IMR-90 (cell line): ENCODE data around the gene SCCPDH. TPM values are rescaled to one million over a fixed set of nuclear protein-coding genes. Genes with fewer than 3 reads are reported as not detected.

ENCODE experiments used
- ATAC-seq: fragments of 200-7000 bp; cut with Tn5 transposase; 2 replicates; pipeline ENCODE4 v1.9.1; 2020; ENCODE audit warnings: low read depth, mild to moderate bottlenecking, moderate library complexity
- BruUV-seq: library from RNA; stranded (reverse); fragments of 400-500 nt; replicated peaks from 2 replicates; lab custom pipeline; 2021; lab: Mats Ljungman, UMichigan
- CTCF ChIA-PET: fragments of 300-600 bp; formaldehyde crosslinking; extraction: SDS; loops from one replicate; lab custom pipeline; 2021; ENCODE audit warnings: antibody characterized with exemption; lab: Yijun Ruan, JAX
- POLR2A ChIA-PET: fragments of 300-600 bp; sonication (Branson Sonifier 250); formaldehyde crosslinking; loops from one replicate; lab custom pipeline; 2022; ENCODE audit warnings: antibody characterized with exemption; ENCODE audit not compliant: unreplicated experiment; lab: Charles Lee
- DNase-seq: peaks from one replicate; pipeline ENCODE4 v3.0.0; 2013
- H2AFZ ChIP-seq: replicated peaks from 2 replicates; pipeline ENCODE3; 2013; ENCODE audit warnings: low read length, mild to moderate bottlenecking; ENCODE audit not compliant: poor library complexity
- H2AK5ac ChIP-seq: 2 replicates; pipeline ENCODE4 v1.6.1; 2013; ENCODE audit warnings: low read depth, low read length, inconsistent platforms
- H2AK9ac ChIP-seq: replicated peaks from 2 replicates; pipeline ENCODE3; 2013; ENCODE audit warnings: mild to moderate bottlenecking, low read depth, low read length, moderate library complexity; ENCODE audit not compliant: poor library complexity
- H2BK120ac ChIP-seq: 2 replicates; pipeline ENCODE4 v1.6.1; 2013; ENCODE audit warnings: low read depth, low read length, inconsistent platforms
- H2BK15ac ChIP-seq: 3 replicates; pipeline ENCODE4 v1.6.1; 2013; ENCODE audit warnings: low read depth, low read length, inconsistent platforms
- H2BK20ac ChIP-seq: 2 replicates; pipeline ENCODE4 v1.6.1; 2013; ENCODE audit warnings: low read depth, mild to moderate bottlenecking, inconsistent platforms, low read length, moderate library complexity
- H2BK5ac ChIP-seq: 2 replicates; pipeline ENCODE4 v1.6.1; 2013; ENCODE audit warnings: mild to moderate bottlenecking, low read depth, low read length, inconsistent platforms; ENCODE audit not compliant: poor library complexity, severe bottlenecking
- H3K14ac ChIP-seq: replicated peaks from 2 replicates; pipeline ENCODE4 v1.6.1; 2013; ENCODE audit warnings: low read depth, low read length, inconsistent platforms
- H3K18ac ChIP-seq: 2 replicates; pipeline ENCODE4 v1.6.1; 2013; ENCODE audit warnings: low read depth, low read length, control low read depth
- H3K23ac ChIP-seq: 2 replicates; pipeline ENCODE4 v1.6.1; 2013; ENCODE audit warnings: low read depth, low read length, inconsistent platforms
- H3K27ac ChIP-seq: 2 replicates; pipeline ENCODE4 v1.5.1; 2013; ENCODE audit warnings: mild to moderate bottlenecking, control low read depth, low read length; ENCODE audit not compliant: insufficient read depth
- H3K27me3 ChIP-seq: 2 replicates; pipeline ENCODE4 v1.6.1; 2013; ENCODE audit warnings: low read length; ENCODE audit not compliant: control insufficient read depth, insufficient read depth
- H3K36me3 ChIP-seq: 2 replicates; pipeline ENCODE4 v1.6.1; 2013; ENCODE audit warnings: low read length, mixed read lengths; ENCODE audit not compliant: control insufficient read depth, insufficient read depth
- H3K4ac ChIP-seq: 2 replicates; pipeline ENCODE4 v1.6.1; 2013; ENCODE audit warnings: low read depth, low read length, inconsistent platforms
- H3K4me1 ChIP-seq: 2 replicates; pipeline ENCODE4 v1.6.1; 2013; ENCODE audit warnings: low read length, mixed read lengths; ENCODE audit not compliant: control insufficient read depth, insufficient read depth
- H3K4me2 ChIP-seq: 2 replicates; pipeline ENCODE4 v1.6.1; 2013; ENCODE audit warnings: low read depth, mild to moderate bottlenecking, control low read depth, low read length, moderate library complexity
- H3K4me3 ChIP-seq: 2 replicates; pipeline ENCODE4 v1.5.1; 2013; ENCODE audit warnings: low read depth, mild to moderate bottlenecking, control low read depth, low read length, moderate library complexity; ENCODE audit not compliant: insufficient read depth
- H3K56ac ChIP-seq: 2 replicates; pipeline ENCODE4 v1.6.1; 2013; ENCODE audit warnings: low read length, inconsistent platforms; ENCODE audit not compliant: insufficient read depth; ENCODE audit errors: extremely low read depth
- H3K79me1 ChIP-seq, 2 experiments: 2 replicates each; pipeline ENCODE4 v1.6.1; 2013; ENCODE audit warnings: low read length in 2 of 2, inconsistent platforms in 1 of 2, low read depth in 1 of 2
- H3K9ac ChIP-seq: 2 replicates; pipeline ENCODE4 v1.6.1; 2013; ENCODE audit warnings: low read depth, low read length, control low read depth
- H3K9me1 ChIP-seq: 2 replicates; pipeline ENCODE4 v1.6.1; 2013; ENCODE audit warnings: low read length, inconsistent platforms; ENCODE audit not compliant: insufficient read depth
- H3K9me3 ChIP-seq: 2 replicates; pipeline ENCODE4 v1.6.1; 2013; ENCODE audit warnings: low read length; ENCODE audit not compliant: control insufficient read depth, insufficient read depth
- H4K20me1 ChIP-seq: 2 replicates; pipeline ENCODE4 v1.6.1; 2013; ENCODE audit warnings: low read length, inconsistent platforms; ENCODE audit not compliant: insufficient read depth
- H4K5ac ChIP-seq: 2 replicates; pipeline ENCODE4 v1.6.1; 2013; ENCODE audit warnings: mild to moderate bottlenecking, low read depth, low read length, control low read depth
- H4K8ac ChIP-seq, 2 experiments: 2 replicates each; pipeline ENCODE4 v1.6.1; 2013; ENCODE audit warnings: low read depth in 2 of 2, low read length in 2 of 2, control low read depth in 1 of 2, inconsistent platforms in 1 of 2
- H4K91ac ChIP-seq: 2 replicates; pipeline ENCODE4 v1.6.1; 2013; ENCODE audit warnings: low read depth, low read length, inconsistent platforms; ENCODE audit not compliant: insufficient read depth
- BHLHE40 ChIP-seq: fragments of 150-350 bp; IDR thresholded peaks from 2 replicates; pipeline ENCODE4 v1.6.1; 2016; ENCODE audit warnings: mild to moderate bottlenecking, low read depth, low read length
- CEBPB ChIP-seq: IDR thresholded peaks from 2 replicates; pipeline ENCODE4 v1.6.1; 2012; ENCODE audit warnings: low read depth, low read length, improper control_type of control experiment
- CHD1 ChIP-seq: IDR thresholded peaks from 2 replicates; pipeline ENCODE4 v1.6.1; 2012; ENCODE audit warnings: low read depth, low read length, improper control_type of control experiment
- FOS ChIP-seq: fragments of 150-350 bp; IDR thresholded peaks from 2 replicates; pipeline ENCODE4 v1.6.1; 2016; ENCODE audit warnings: low read depth, low read length
- MAZ ChIP-seq: IDR thresholded peaks from 2 replicates; pipeline ENCODE4 v1.6.1; 2012; ENCODE audit warnings: low read depth, mild to moderate bottlenecking, low read length, improper control_type of control experiment, moderate library complexity, borderline replicate concordance
- MXI1 ChIP-seq: IDR thresholded peaks from 2 replicates; pipeline ENCODE4 v1.6.1; 2012; ENCODE audit warnings: low read depth, mild to moderate bottlenecking, low read length, moderate library complexity, borderline replicate concordance
- RAD21 ChIP-seq: IDR thresholded peaks from 2 replicates; pipeline ENCODE4 v1.6.1; 2012; ENCODE audit warnings: low read length, improper control_type of control experiment
- RCOR1 ChIP-seq: IDR thresholded peaks from 2 replicates; pipeline ENCODE4 v1.6.1; 2012; ENCODE audit warnings: mild to moderate bottlenecking, low read length, improper control_type of control experiment; ENCODE audit not compliant: insufficient replicate concordance
- RFX5 ChIP-seq: IDR thresholded peaks from 2 replicates; pipeline ENCODE4 v1.8.0; 2012; ENCODE audit warnings: low read depth, mild to moderate bottlenecking, low read length, moderate library complexity
- SMC3 ChIP-seq: fragments of 150-350 bp; IDR thresholded peaks from 2 replicates; pipeline ENCODE4 v1.6.1; 2016; ENCODE audit warnings: low read depth, mild to moderate bottlenecking, antibody characterized with exemption, low read length, moderate library complexity
- WGBS, 2 experiments: methylation state at CpG; one replicate each; pipeline versions ENCODE4 v1.1.5 to v1.1.7; 2013; ENCODE audit warnings: missing lambda C conversion rate in 2 of 2; ENCODE audit not compliant: insufficient read length in 1 of 2; ENCODE audit errors: extremely low coverage in 2 of 2; 5-methylcytosine and 5-hydroxymethylcytosine counted together
- dilution Hi-C: fragments of 300-500 bp; cut with HindIII; formaldehyde crosslinking; loops from one replicate; pipeline ENCODE4 v1.14.3; 2018; ENCODE audit warnings: low sequenced_read_pairs; ENCODE audit not compliant: unreplicated experiment
- in situ Hi-C: fragments of 300-500 bp; cut with MboI; formaldehyde crosslinking; loops from 3 replicates; pipeline ENCODE4 v1.14.3; 2019; ENCODE audit warnings: low sequenced_read_pairs, inconsistent platforms, mixed read lengths
- intact Hi-C: fragments of 100-400 bp; cut with micrococcal nuclease; formaldehyde crosslinking; loops from 2 replicates; pipeline ENCODE4 v1.10.0; 2022
- polyA plus RNA-seq, 3 experiments: library from polyadenylated mRNA; depleted of rRNA; stranded (reverse); fragments of >200 nt; gene quantifications; 2 replicates each; pipeline ENCODE4 v1.2.3, GENCODE V29; 2012; ENCODE audit warnings: low replicate concordance in 1 of 3
- total RNA-seq: library from RNA; depleted of rRNA; stranded (reverse); fragments of >200 nt; gene quantifications from 2 replicates; pipeline ENCODE4 v1.2.3, GENCODE V29; 2012
- TF ChIP-seq, protein P1 (sequence below): conservative IDR thresholded peaks from 2 replicates; pipeline ENCODE4 v1.5.1; 2012; ENCODE audit warnings: mild to moderate bottlenecking, low read depth, low read length, improper control_type of control experiment

SCCPDH gene
- total and polyA plus RNA-seq, 2 of the 4 experiments (the other 2 are of a cell fraction), result 26.9 to 37.8 TPM

DNA sequence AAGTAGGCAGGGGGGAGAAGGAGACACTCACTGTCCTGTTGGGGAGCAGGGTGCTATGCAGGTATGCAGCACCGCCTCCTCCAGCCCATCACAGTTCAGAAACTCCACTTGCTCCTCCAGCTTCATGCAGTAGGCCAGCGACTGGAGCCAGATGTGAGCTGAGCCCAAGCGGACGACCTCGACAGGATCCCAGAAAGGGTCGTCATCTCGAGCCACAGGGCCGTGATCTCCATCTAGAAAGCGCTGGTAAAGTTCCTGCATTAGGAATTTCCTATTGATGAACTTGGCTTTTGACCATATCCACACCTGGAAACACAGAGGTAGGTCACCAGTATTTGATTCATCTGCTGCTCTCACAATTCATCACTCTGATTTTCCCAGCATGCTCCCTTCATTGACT, 56.1 kb downstream of the SCCPDH start:
- Histone ChIP-seq H4K5ac (no peak overlapping the region), H3K9me3 (peaks cover 1% of the 10 kb centered on the region; the same call in 1 of the 2 replicates), H2BK5ac (no peak overlapping the region), H4K20me1 (no peaks in the 10 kb centered on the region; the same call in 1 of the 2 replicates), H3K23ac (no peak overlapping the region), H2BK120ac (no peak overlapping the region), H3K79me1 (no peaks in the 10 kb centered on the region), H2AK5ac (no peak overlapping the region), H3K56ac (no peak overlapping the region), H3K9ac (no peak overlapping the region), H3K27ac (no peak overlapping the region), H2BK15ac (no peak overlapping the region), H3K18ac (no peak overlapping the region), H3K4me3 (no peak overlapping the region), H3K27me3 (no peaks in the 10 kb centered on the region), H2BK20ac (no peak overlapping the region), H4K8ac (no peak overlapping the region), H3K4me1 (peaks cover 5% of the 10 kb centered on the region; the same call in 1 of the 2 replicates), H3K9me1 (no peaks in the 10 kb centered on the region), H4K91ac (no peak overlapping the region), H3K4me2 (no peak overlapping the region), H3K14ac (no peak overlapping the region), H2AFZ (no peak overlapping the region), H3K4ac (no peak overlapping the region), H3K36me3 (peaks cover 26% of the 10 kb centered on the region), H2AK9ac (no peak overlapping the region)
- ChIA-PET POLR2A (no interaction called here), CTCF (no interaction called here)
- intact Hi-C loops, result no loop called here
- no peak for TF ChIP-seq BHLHE40
- no peak for TF ChIP-seq CHD1
- TF ChIP-seq, protein P1, sequence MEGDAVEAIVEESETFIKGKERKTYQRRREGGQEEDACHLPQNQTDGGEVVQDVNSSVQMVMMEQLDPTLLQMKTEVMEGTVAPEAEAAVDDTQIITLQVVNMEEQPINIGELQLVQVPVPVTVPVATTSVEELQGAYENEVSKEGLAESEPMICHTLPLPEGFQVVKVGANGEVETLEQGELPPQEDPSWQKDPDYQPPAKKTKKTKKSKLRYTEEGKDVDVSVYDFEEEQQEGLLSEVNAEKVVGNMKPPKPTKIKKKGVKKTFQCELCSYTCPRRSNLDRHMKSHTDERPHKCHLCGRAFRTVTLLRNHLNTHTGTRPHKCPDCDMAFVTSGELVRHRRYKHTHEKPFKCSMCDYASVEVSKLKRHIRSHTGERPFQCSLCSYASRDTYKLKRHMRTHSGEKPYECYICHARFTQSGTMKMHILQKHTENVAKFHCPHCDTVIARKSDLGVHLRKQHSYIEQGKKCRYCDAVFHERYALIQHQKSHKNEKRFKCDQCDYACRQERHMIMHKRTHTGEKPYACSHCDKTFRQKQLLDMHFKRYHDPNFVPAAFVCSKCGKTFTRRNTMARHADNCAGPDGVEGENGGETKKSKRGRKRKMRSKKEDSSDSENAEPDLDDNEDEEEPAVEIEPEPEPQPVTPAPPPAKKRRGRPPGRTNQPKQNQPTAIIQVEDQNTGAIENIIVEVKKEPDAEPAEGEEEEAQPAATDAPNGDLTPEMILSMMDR, result no peak
- TF ChIP-seq SMC3, result no peak
- no peak for TF ChIP-seq MAZ
- TF ChIP-seq MXI1, result no peak
- no peak for TF ChIP-seq FOS
- no peak for TF ChIP-seq RAD21
- no peak for TF ChIP-seq RFX5
- TF ChIP-seq CEBPB, result no peak
- no peak for TF ChIP-seq RCOR1
- dilution Hi-C loops, result no loop called here
- ATAC-seq, result no peak
- in situ Hi-C loops, result no loop called here
- DNase-seq, result no peak
- BruUV-seq, result no TSS peak
- WGBS, 2 experiments, result 97% methylated on average over 7 of the region's 9 CpGs; no CpG with 5 or more reads in 1 of the 2 experiments
